Inflammatory macrophage treated with lipopolysaccharide for 4 hours (primary cell): Measurements from ENCODE around the gene PTGIR.
"Not testable (repeated sequence)": the region's sequence is repeated elsewhere in the genome, so short reads cannot be mapped to it uniquely, and the experiment has no call there.

Experiments
- DNase-seq: peaks from one replicate; pipeline ENCODE4 v3.0.0-alpha.2; 2020

PTGIR gene

DNA sequence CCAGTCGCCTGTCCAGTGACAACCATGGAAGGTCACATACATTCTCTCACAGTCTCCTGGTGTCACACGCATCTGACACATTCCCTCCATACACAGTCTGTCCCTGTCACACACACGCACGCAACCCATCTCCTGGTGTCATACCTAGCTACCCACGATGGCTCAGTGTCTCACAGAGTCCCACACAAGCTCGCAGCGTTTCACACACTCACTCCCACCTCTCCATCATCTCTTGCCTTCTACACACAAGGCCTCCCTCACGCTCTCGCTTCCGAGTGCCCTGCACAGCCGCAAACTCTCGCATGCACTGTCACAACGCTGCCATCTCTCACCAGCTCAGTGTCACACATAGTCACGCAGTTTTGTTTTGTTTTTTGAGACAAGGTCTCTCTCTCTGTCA lies 12.3 kb upstream of the PTGIR start:
- no peak for DNase-seq

DNA sequence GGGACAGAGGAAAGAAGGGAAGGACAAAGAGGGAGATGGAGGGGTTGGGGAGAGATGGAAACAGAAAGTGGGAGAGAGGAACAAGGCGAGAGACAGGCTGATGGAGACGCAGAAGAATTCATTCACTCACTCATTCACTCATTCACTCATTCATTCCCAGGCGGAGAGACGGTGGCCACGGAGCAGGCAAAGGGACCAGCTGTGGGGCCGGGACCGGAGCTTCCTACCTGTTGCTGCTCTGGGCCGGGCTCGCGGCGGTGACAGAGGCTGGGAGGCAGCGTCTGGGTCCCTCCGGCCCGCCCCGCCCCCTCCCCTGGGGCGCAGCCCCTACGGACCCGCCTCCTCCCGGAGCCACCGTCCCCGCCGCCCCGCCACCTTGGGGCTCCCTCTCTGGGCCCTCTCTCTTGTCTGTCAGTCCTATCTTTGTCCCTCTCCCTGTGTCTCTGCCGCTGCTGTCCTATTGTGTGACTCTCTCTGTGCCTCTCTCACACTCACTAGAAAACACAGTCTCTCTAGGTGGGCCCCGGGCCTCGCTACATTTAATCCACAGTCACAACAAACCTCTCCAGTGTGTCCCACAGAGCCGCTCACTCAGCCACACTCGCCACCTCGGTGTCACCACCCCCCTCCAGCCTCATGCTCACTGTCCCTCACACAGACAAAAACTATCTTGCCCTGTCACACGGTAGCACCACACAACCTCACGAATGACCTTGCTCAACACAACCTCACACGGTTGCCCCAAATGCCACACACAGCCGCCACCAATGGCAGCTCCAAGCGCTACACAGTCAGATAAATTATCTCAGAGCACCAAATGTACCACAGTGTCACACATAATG lies 11.3 kb upstream of the PTGIR start, which contains the start of gene GNG8:
Gene GNG8, minus strand, starts transcription at position 283 of the 842 bp plus-strand sequence. CDS start 1,520 bp downstream, outside the sequence.
- no peak for DNase-seq

DNA sequence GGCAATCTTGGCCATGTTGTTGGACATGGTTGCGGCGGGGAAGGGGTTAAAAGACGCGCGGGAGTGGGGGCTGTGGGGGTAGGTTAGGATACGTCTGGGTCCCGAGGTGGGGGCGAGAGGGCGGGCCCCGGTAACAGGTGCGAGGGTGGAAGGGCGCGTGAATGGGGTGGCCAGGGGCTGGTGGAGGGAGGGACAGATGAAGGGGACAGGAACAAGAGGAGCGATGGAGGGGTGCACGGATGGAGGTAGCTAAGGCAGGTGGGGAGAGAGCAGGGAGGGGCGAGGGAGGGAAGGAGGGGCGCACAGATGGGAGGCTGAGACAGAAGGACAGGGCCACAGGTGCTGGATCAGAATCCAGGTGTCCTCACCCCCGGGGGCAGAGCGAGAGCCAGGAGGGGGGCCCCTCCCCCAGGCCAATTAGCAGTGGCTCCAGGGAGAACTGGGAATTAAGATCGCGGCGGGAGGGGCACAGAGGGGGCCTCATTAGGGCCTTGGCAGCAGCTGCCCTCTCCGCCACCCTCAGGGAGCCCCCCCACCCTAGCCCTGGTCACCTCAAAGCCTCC lies 9.8 kb upstream of the PTGIR start:
- no peak for DNase-seq

- DNase-seq: peak; percentile 92
Observed at GRCh38 chr19:46634045-46634655, 9.3 kb upstream of the PTGIR start.

- no peak for DNase-seq
Observed at GRCh38 chr19:46633130-46633529, 8.2 kb upstream of the PTGIR start.

- no peak for DNase-seq
Observed at GRCh38 chr19:46631481-46631880, 6.6 kb upstream of the PTGIR start.

DNA sequence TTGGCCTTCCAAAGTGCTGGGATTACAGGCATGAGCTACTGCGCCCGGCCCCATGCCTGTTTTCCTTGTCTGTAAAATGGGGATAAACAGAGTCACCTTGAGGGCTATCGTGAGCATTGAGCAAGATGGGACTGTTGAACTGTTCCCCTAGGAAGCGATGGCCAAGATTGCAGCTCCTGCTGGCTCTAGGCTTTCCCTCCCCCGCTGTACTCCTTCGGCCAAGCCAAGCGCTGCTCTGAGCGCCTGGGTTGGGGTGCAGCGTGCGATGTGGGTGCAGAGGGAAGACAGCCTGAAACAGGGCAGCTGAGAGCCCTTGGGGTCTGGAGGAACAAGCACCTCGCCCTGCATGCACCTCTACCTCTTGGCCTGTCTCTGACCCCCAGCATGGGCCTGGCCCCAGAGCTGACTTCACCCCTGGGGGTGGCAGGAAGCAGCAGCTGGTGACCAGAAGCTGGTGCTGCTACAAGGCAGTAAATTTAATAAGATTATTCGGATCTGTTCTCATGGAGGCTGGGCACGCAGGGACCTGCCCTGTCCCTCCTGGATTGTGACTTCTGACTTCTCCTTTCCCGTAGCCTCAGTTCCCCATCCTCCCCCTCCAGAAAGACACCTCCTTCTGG lies 5.8 kb upstream of the PTGIR start:
- no peak for DNase-seq

GRCh38 chr19:46629546-46630025 lies 4.7 kb upstream of the PTGIR start:
- no peak for DNase-seq

GRCh38 chr19:46628970-46629369 lies 4.1 kb upstream of the PTGIR start:
- not testable (repeated sequence) for DNase-seq

DNA sequence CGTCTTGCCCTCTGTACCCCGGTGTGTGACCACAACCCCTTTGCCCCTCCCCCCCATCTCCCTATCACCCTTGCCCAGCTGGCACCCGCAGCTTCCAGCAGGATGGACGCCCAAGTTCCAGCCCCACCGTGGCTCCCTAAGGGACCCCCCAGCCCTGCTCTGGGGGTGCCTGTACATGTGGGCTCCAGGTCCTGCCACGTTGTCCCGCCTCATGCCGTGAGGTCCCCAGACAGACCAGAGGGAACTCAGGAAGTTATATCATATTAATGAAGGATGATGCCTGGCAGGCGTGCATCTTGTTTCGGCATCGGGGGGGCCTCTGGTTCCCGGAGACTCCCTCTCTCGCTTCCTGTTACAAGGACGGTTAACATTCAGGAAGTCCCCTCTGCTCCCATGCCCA lies 1.6 kb upstream of the PTGIR start:
- DNase-seq: peak; percentile 56

DNA sequence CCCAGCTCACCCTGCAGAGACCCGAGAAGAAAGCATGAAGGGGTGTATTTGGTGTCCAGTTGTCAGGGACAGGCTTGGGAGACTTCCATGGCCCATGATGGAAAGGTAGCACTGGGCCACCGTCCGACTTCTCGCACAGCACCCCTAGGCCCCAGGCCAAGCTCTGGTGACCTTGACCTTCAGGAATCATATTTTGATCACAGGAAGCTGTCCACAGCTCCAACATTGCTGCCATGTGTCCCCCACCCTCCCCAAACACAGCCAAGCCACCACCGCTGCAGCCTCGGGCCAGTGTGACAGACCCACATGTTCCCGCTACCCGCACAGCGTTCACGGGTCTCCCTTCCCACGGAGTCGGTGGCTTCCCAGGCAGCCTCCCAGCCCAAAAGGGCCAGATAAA lies 842 bp upstream of the PTGIR start:
- no peak for DNase-seq

DNA sequence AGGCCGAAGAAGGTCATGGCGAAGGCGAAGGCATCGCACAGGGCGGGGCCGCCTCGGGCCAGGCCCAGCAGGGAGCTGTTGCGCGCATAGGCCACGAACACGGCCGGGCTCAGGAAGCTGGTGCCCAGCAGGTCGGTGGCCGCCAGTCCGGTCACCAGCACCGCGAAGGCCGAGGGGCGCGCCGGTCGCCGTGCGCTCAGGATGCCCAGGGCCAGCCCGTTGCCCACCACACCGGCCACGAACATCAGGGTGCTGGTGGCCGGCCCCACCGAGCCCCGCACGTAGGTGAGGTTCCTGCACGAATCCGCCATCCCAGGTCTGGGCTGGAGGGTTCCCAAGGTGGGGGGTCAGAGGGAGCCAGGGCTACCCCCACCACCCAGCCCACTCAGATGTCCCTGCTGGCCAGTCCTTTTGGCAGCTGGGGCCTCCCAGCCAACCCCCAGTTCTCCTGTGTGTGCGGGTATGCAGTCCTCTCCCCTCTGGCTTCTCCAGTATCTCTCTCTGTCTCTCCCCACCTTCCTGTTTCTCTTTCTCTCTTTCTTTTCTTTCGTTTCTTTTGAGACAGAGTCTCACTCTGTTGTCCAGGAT lies 880 bp downstream of the PTGIR start:
- no peak for DNase-seq

GRCh38 chr19:46622118-46622446 lies 2.8 kb downstream of the PTGIR start:
- no peak for DNase-seq

DNA sequence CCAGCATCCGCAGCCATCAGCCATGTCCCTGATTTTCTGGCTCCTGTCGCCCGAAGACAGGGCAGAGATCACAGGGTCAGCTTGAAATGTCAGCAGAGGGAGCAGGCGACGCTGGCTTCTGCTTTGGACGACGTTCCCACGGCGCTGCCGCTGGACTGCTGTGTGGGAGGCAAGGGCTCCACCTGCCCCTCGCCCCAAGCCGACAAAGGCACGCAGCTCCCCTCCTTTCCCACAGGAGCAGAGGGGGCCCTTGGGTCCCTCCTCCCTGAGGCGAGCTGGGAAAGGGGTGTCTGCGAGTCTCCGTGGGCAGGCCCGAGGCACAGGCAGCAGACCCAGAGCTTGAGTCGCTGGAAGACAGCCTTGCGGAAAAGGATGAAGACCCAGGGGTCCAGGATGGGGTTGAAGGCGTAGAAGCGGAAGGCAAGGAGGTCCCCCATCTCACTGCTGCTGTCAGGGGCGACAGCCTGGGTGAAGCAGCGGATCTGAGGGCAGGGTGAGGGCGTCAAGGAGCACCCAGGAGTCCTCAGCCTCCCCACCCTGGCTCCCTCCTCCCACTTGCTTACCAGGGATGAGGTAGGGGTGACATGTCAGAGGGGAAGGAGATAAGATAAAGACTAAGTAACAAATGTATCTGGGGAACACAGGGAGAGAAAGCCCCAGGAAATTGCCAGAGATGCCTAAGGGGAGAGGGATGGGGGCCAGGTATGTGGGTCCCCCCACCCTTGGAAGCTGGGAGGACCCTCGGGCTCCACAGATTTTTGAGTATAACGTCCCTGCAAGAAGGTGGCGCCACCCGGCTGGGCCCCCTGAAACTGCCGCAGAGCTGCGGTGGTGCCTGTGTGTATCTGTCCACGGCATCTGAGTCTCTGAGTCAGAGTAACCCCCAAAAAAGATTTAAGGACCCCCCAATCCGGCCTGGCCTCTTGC lies 3.4 kb downstream of the PTGIR start:
- no peak for DNase-seq

GRCh38 chr19:46620716-46621115 lies 4.2 kb downstream of the PTGIR start:
- no peak for DNase-seq

- DNase-seq: no peak
Observed at GRCh38 chr19:46620267-46620666, 4.6 kb downstream of the PTGIR start.

DNA sequence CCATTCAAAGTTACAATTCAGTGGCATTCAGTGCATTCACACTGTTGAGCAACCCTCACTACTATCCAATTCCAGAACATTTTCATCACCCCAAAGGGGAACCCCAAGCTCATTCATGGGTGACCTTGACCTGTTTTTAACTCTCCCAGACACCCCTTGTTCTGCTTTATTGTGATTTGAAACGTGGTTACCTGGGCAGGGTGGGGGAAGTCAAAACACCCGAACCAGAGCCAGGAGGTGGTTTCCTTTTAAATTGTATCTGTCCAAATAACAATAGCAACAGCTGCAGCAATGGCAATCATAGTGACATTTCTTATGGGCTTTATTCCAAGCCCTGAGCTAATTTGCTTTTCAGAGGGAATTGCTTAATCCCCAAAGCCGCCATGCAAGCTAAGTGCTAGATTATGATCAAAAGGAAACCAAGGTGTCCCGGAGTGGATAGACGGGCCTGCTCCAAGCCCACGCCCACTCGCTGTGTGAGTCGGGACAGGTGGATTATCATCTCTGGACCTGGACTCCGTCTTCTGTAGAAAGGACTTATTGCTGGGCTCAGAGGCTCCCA lies 6.1 kb downstream of the PTGIR start:
- peak; percentile 63 for DNase-seq

GRCh38 chr19:46617601-46618000 lies 7.3 kb downstream of the PTGIR start:
- DNase-seq: no peak

DNA sequence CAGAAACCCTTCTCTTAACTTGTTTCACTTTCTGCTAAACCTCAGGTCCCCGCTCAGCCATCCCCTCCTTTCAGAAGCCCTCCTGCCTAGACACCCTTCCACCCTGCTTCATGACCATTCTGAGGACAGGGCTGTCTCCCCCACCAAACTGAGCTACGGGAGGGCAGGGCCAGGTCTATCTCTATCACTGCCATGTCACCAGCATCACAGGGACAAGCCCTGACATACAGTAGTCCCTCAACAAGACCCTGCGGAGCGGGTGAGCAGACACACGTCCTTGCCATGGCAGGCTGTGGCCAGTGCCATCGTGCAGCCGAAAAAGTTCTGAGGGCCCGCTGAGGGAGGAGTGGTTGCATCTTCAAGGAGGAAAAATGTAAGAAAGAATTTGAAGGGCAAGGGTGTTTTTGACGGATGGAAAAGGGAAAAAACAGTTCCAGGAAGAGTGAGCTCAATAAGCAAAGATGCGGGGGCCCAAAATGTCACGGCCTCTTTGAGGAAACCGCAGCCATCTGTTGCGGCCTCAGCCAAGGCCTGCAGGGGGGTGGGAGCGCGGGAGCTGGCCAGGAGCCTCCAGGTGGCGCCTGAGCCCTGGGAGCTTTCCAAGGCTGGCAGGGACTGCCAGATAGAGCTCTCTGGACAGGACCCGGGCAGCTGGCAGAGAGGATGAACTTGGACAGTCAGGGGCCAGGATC lies 8.1 kb downstream of the PTGIR start:
- peak; percentile 63 for DNase-seq

DNA sequence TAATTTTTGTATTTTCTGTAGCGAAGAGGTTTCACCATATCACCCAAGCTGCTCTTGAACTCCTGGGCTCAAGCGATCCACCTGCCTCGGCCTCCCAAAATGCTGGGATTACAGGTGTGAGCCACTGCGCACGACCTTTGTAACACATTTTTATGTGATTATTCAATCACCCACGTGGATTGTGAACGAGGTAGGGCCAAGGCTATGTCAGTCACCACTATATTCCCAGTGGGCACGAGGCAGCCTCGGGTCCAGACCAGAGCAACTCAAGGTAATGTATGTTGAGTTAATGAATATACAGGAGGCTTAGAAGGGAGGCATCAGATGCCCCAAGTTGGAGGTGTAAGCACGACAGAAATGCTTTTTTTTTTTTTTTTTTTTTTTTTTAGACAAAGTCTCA lies 8.9 kb downstream of the PTGIR start:
- no peak for DNase-seq

- DNase-seq: peak; percentile 80
Observed at GRCh38 chr19:46614114-46614722, 10.7 kb downstream of the PTGIR start.
